Ishikawa (cell line): ENCODE data around the gene NFKBIA.

Source experiments
- CEBPB ChIP-seq: IDR thresholded peaks from 2 replicates; pipeline ENCODE4 v1.6.1; 2012
- CREB1 ChIP-seq: IDR thresholded peaks from 2 replicates; pipeline ENCODE4 v1.6.1; 2012; ENCODE audit warnings: low read depth
- EP300 ChIP-seq: IDR thresholded peaks from 2 replicates; pipeline ENCODE4 v1.6.1; 2012; ENCODE audit warnings: borderline replicate concordance
- FOXM1 ChIP-seq: IDR thresholded peaks from 2 replicates; pipeline ENCODE4 v1.6.1; 2012; ENCODE audit warnings: low read depth, borderline replicate concordance
- RAD21 ChIP-seq: IDR thresholded peaks from 2 replicates; pipeline ENCODE4 v1.6.1; 2012; ENCODE audit warnings: low read depth
- REST ChIP-seq: IDR thresholded peaks from 2 replicates; pipeline ENCODE4 v1.6.1; 2012; ENCODE audit warnings: low read depth, mild to moderate bottlenecking
- YY1 ChIP-seq: IDR thresholded peaks from 2 replicates; pipeline ENCODE4 v1.6.1; 2012; ENCODE audit warnings: low read depth
- ZBTB7A ChIP-seq: IDR thresholded peaks from 2 replicates; pipeline ENCODE4 v1.6.1; 2012; ENCODE audit warnings: low read depth
- TF ChIP-seq, protein P1 (sequence below): IDR thresholded peaks from 2 replicates; pipeline ENCODE4 v1.6.1; 2012
- TF ChIP-seq, protein P2 (sequence below): IDR thresholded peaks from 2 replicates; pipeline ENCODE4 v1.6.1; 2012

GRCh38 chr14:35387713-35388579 is 16.6 kb downstream of the NFKBIA start:
- TF ChIP-seq REST (no peak), EP300 (no peak), CEBPB (no peak), RAD21 (no peak), CREB1 (no peak), YY1 (no peak), ZBTB7A (no peak), FOXM1 (no peak)
- TF ChIP-seq, protein P1, sequence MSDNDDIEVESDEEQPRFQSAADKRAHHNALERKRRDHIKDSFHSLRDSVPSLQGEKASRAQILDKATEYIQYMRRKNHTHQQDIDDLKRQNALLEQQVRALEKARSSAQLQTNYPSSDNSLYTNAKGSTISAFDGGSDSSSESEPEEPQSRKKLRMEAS, result no peak
- TF ChIP-seq, protein P2, sequence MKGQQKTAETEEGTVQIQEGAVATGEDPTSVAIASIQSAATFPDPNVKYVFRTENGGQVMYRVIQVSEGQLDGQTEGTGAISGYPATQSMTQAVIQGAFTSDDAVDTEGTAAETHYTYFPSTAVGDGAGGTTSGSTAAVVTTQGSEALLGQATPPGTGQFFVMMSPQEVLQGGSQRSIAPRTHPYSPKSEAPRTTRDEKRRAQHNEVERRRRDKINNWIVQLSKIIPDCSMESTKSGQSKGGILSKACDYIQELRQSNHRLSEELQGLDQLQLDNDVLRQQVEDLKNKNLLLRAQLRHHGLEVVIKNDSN, result no peak
